Adrenal gland (tissue), 12 donors: Measurements from ENCODE around the gene CDK8. TPM values are rescaled to one million over a fixed set of nuclear protein-coding genes. Genes with fewer than 3 reads are reported as not detected.

Experiments used
- DNase-seq, 7 donors: peaks; one replicate each; pipeline ENCODE4 v3.0.0-alpha.2; 2019 to 2020
- H3K27ac ChIP-seq, 5 donors: fragments of 200-600 bp; sonication (generic) in 4 of 5; 1 replicate in 3 of 5; 2 replicates in 2 of 5; pipeline versions ENCODE4 v1.5.1 to v1.8.0; 2016 to 2020; ENCODE audit warnings: mild to moderate bottlenecking in 1 of 5
- H3K27me3 ChIP-seq: fragments of 200-600 bp; 2 replicates; pipeline ENCODE4 v1.8.0; 2021
- H3K36me3 ChIP-seq, 2 donors: fragments of 200-600 bp; replicated peaks in 1 of 2; 1 replicate in 1 of 2; 2 replicates in 1 of 2; pipeline versions ENCODE4 v1.5.1 to v1.8.0; 2018 to 2022
- H3K4me1 ChIP-seq, 2 donors: fragments of 200-600 bp; replicated peaks in 1 of 2; 1 replicate in 1 of 2; 2 replicates in 1 of 2; pipeline versions ENCODE4 v1.5.1 to v1.8.0; 2018 to 2021
- H3K4me3 ChIP-seq, 4 donors: fragments of 200-600 bp; sonication (generic) in 3 of 4; one replicate each; pipeline ENCODE4 v1.5.1; 2016 to 2018
- H3K9me3 ChIP-seq, 3 donors: fragments of 200-600 bp; sonication (generic) in 1 of 3; replicated peaks in 1 of 3; 1 replicate in 2 of 3; 2 replicates in 1 of 3; pipeline versions ENCODE4 v1.5.1 to v1.8.0; 2016 to 2021
- POLR2A ChIP-seq, 2 donors: fragments of 450-650 bp; IDR thresholded peaks; one replicate each; pipeline ENCODE4 v1.6.1; 2017; ENCODE audit warnings: antibody characterized with exemption in 2 of 2, mild to moderate bottlenecking in 2 of 2, moderate library complexity in 1 of 2
- WGBS, 4 donors: extraction: QIAGEN DNeasy Blood & Tissue Kit in 2 of 4; methylation state at CpG; one replicate each; pipeline versions ENCODE4 v1.1.5 to v1.1.7; 2013 to 2017; 5-methylcytosine and 5-hydroxymethylcytosine counted together
- intact Hi-C, 2 donors: fragments of 100-400 bp; cut with DNase I; formaldehyde crosslinking; loops; one replicate each; pipeline versions ENCODE4 v1.14.1 to v1.15.0; 2022 to 2023
- polyA plus RNA-seq, 3 donors: library from polyadenylated mRNA; stranded (reverse); fragments of 200-250 nt in 2 of 3; fragments of 350-450 nt in 1 of 3; fragmentation: Illumina TruSeq in 1 of 3; extraction: RNeasy Lipid Tissue Mini Kit (QIAGEN cat#74804) in 1 of 3; gene quantifications; one replicate each; pipeline ENCODE4 v1.2.3, GENCODE V29; 2013 to 2014
- total RNA-seq, 9 donors: library from RNA; depleted of rRNA in 4 of 9; stranded (reverse); fragments of >200 nt in 4 of 9; fragments of 120-200 nt in 1 of 9; fragmentation: NEBNext Ultra II Directional in 1 of 9; extraction: Animal tissue kit (Norgen Biotek cat#: 25700) in 1 of 9; gene quantifications; one replicate each; pipeline versions ENCODE4 v1.1.0 to v1.2.4, GENCODE V29; 2013 to 2023
- TF ChIP-seq, protein P1 (sequence below), 6 experiments: fragments of 450-650 bp in 4 of 6; fragments of 200-600 bp in 2 of 6; sonication (generic) in 1 of 6; IDR thresholded peaks; 1 replicate in 5 of 6; 2 replicates in 1 of 6; pipeline versions ENCODE4 v1.5.1 to v1.8.0; 2016 to 2021; ENCODE audit warnings: antibody characterized with exemption in 6 of 6, mild to moderate bottlenecking in 2 of 6, moderate library complexity in 1 of 6
- donor health status: healthy with polysubstance abuse.
- donor health status: Bipolar disorder and iron deficiency.
- donor health status: DM: yes; HTN: yes; CAD: no.
- donor health status: DM: no; HTN: no; CAD: no.
- donor health status: DM: no; HTN: no; CAD: no.
- donor health status: DM: yes; HTN: yes; CAD: no.

The CDK8 gene
- total and polyA plus RNA-seq, 12 donors: 7.7 to 65.4 (median 11.3) TPM

DNA sequence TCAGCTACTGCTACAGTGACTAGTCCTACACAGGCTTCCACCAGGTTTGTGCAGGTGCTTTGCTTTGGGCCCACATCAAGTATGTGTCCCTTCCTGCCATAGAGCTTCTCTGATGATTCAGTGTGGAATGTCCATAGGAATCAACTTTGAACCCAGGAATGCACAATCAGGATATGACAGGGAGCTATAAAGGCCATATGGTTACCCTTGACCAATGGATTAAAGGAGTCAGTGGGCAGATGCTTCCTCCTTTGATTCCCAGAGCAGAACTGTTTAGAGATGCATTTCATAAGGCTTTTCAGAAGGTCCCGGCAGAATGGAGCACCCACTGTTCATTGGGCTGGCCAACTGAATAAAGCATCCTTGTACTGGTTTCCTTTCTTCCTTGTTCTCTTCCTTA, 158.3 kb downstream of the CDK8 start:
- H3K4me1 ChIP-seq: no peaks in the 10 kb centered on the region
- H3K4me3 ChIP-seq: no peak overlapping the region
- H3K36me3 ChIP-seq: no peaks in the 10 kb centered on the region
- peaks cover 0 to 6% (median 0%) of the 10 kb centered on the region in 3 donors for H3K9me3 ChIP-seq
- intact Hi-C loops: no loop called here
- TF ChIP-seq POLR2A (IDR thresholded peaks at IDR 0.05): no peak
- TF ChIP-seq, protein P1, sequence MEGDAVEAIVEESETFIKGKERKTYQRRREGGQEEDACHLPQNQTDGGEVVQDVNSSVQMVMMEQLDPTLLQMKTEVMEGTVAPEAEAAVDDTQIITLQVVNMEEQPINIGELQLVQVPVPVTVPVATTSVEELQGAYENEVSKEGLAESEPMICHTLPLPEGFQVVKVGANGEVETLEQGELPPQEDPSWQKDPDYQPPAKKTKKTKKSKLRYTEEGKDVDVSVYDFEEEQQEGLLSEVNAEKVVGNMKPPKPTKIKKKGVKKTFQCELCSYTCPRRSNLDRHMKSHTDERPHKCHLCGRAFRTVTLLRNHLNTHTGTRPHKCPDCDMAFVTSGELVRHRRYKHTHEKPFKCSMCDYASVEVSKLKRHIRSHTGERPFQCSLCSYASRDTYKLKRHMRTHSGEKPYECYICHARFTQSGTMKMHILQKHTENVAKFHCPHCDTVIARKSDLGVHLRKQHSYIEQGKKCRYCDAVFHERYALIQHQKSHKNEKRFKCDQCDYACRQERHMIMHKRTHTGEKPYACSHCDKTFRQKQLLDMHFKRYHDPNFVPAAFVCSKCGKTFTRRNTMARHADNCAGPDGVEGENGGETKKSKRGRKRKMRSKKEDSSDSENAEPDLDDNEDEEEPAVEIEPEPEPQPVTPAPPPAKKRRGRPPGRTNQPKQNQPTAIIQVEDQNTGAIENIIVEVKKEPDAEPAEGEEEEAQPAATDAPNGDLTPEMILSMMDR (IDR thresholded peaks at IDR 0.05): no peak
- 36 to 82% (median 78%) methylated on average over 1 of the region's 1 CpG for WGBS, 4 donors
- no peak for DNase-seq
- no peak overlapping the region for H3K27ac ChIP-seq
- H3K27me3 ChIP-seq: no peaks in the 10 kb centered on the region

DNA sequence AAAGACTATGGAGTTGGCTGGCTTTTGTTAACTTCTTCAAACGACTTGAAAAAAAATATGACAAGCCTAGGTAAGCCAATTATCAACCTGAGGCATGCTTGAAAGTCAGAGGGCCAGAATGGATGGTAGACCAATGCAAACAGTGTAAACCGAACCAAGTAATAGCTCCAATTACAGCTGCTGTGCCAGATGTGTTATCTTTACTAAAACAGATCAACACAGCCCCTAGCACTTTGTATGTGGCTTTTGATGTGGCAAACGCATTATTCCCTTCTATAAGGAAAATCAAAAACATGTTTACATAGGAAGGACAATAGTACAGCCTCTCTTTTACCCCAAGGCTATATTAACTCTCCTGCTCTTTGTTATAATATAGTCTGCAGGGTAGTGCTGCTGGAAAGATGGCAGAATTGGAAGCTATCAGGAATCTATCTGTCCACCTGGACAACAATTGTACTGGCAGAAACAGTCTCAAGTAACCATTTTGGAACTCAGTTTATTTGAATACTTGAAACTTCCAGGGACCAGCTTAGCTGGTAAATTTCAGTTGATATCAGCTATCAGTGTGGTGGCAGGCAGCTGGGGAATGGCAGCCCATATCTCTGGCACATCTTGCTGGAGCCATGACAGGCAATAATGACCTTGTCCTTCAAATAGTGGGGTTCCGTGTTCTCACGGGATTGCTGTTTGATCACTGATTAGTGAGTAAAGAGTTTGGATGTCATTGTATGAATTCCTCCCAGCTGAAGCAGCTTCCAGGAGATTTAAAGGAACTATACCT, 159.2 kb downstream of the CDK8 start:
- TF ChIP-seq POLR2A (IDR thresholded peaks at IDR 0.05): no peak
- TF ChIP-seq, protein P1 (IDR thresholded peaks at IDR 0.05): no peak
- no peak overlapping the region for H3K27ac ChIP-seq
- WGBS, 4 donors: 61 to 73% (median 65%) methylated on average over 5 of the region's 5 CpGs
- no peak for DNase-seq
- intact Hi-C loops: no loop called here
- no peak overlapping the region for H3K4me3 ChIP-seq
- H3K36me3 ChIP-seq: no peaks in the 10 kb centered on the region
- no peaks in the 10 kb centered on the region for H3K4me1 ChIP-seq
- H3K27me3 ChIP-seq: no peaks in the 10 kb centered on the region
- peaks cover 0 to 6% (median 0%) of the 10 kb centered on the region in 3 donors for H3K9me3 ChIP-seq

DNA sequence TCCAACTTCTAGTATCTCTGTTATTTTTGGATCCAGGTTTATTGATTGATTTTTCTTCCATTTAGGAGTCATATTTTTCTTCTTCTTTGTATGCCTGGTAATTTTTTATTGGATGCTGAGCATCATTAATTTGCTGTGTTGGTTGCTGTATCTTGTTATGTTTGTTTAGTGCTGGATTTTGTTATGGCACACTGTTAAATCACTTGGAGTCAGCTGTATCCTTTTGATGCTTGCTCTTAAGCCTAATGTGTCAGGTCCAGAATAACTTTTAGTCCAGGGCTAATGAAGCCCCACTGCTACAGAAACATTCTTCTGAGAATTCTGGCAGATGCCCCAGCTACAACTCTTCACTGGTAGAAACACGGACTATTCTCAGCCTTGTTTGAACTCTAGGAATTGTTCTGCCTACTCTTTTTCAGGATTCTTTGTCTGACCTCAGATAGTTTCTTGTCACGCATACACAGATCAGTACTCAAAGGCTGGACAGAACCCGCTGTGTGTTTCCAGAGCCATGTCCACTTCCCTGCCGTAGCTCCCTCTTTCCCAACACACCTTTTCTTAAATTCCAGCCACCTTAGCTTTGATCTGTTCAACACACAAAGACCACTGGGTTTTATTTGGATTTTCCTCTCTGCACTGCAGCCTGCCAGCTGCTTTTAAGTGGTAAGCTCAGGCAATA, 166.5 kb downstream of the CDK8 start:
- TF ChIP-seq, protein P1 (IDR thresholded peaks at IDR 0.05): no peak
- TF ChIP-seq POLR2A (IDR thresholded peaks at IDR 0.05): no peak
- H3K27ac ChIP-seq: no peak overlapping the region
- WGBS, 4 donors: 86 to 89% (median 87%) methylated on average over 4 of the region's 4 CpGs
- intact Hi-C loops: no loop called here
- no peak for DNase-seq
- H3K4me3 ChIP-seq: no peak overlapping the region
- H3K4me1 ChIP-seq: no peaks in the 10 kb centered on the region
- no peaks in the 10 kb centered on the region for H3K9me3 ChIP-seq
- no peaks in the 10 kb centered on the region for H3K36me3 ChIP-seq
- H3K27me3 ChIP-seq: no peaks in the 10 kb centered on the region

DNA sequence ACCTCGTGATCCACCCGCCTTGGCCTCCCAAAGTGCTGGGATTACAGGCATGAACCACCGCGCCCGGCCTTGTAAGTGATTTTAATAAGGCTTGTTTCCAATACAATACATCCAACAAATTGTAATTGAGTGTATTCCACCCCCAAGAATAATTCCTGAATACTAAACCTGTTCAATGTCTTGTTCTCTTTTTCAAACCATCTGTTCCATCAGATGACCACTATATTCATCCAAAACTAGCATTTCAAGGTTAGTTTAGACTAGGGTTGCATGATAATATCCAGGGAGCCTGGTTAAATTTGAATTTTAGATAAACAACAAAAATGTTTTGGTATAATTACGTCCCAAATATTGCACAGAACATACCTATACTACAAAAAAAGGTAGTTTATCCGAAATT, 168.1 kb downstream of the CDK8 start:
- no peak overlapping the region for H3K27ac ChIP-seq
- no peak for DNase-seq
- intact Hi-C loops: no loop called here

More for the DNA sequence above, 168.1 kb downstream of the CDK8 start:
- H3K4me3 ChIP-seq: no peak overlapping the region
- no peaks in the 10 kb centered on the region for H3K27me3 ChIP-seq
- TF ChIP-seq, protein P1 (IDR thresholded peaks at IDR 0.05): no peak
- TF ChIP-seq POLR2A (IDR thresholded peaks at IDR 0.05): no peak
- H3K4me1 ChIP-seq: no peaks in the 10 kb centered on the region
- H3K36me3 ChIP-seq: no peaks in the 10 kb centered on the region
- H3K9me3 ChIP-seq: no peaks in the 10 kb centered on the region
- WGBS, 4 donors: 87 to 94% (median 92%) methylated on average over 7 of the region's 7 CpGs
